Gastrocnemius medialis (tissue), 4 donors: ENCODE measurements around the gene KCNJ3. TPM values are rescaled to one million over a fixed set of nuclear protein-coding genes. Genes with fewer than 3 reads are reported as not detected.

Experiments
- ATAC-seq, 2 donors: fragments of 150-250 bp; one replicate each; pipeline ENCODE4 v1.9.1; 2016
- DNase-seq, 2 donors: peaks; one replicate each; pipeline ENCODE4 v3.0.0-alpha.2; 2019
- H3K27ac ChIP-seq, 4 donors: fragments of 200-600 bp; sonication (generic); 1 replicate in 1 of 4; 2 replicates in 3 of 4; pipeline ENCODE4 v1.5.1; 2016 to 2018; ENCODE audit warnings: mild to moderate bottlenecking in 2 of 4, moderate library complexity in 1 of 4
- H3K27me3 ChIP-seq, 3 donors: fragments of 200-600 bp; sonication (generic) in 2 of 3; 1 replicate in 1 of 3; 2 replicates in 2 of 3; pipeline versions ENCODE4 v1.5.1 to v1.6.0; 2016 to 2019; ENCODE audit warnings: mild to moderate bottlenecking in 1 of 3, moderate library complexity in 1 of 3
- H3K36me3 ChIP-seq, 2 donors: fragments of 200-600 bp; sonication (generic) in 1 of 2; one replicate each; pipeline ENCODE4 v1.5.1; 2017 to 2018
- H3K4me1 ChIP-seq, 2 donors: fragments of 200-600 bp; sonication (generic) in 1 of 2; one replicate each; pipeline ENCODE4 v1.5.1; 2016 to 2017; ENCODE audit warnings: mild to moderate bottlenecking in 2 of 2
- H3K4me3 ChIP-seq, 4 donors: fragments of 200-600 bp; sonication (generic) in 3 of 4; 1 replicate in 1 of 4; 2 replicates in 3 of 4; pipeline ENCODE4 v1.5.1; 2016 to 2019; ENCODE audit warnings: mild to moderate bottlenecking in 2 of 4
- H3K9me3 ChIP-seq, 3 donors: fragments of 200-600 bp; sonication (generic) in 2 of 3; 1 replicate in 1 of 3; 2 replicates in 2 of 3; pipeline ENCODE4 v1.5.1; 2016 to 2019
- CTCF ChIP-seq, 5 experiments: fragments of 450-650 bp in 3 of 5; fragments of 200-600 bp in 2 of 5; sonication (generic) in 2 of 5; IDR thresholded peaks in 4 of 5; conservative IDR thresholded peaks in 1 of 5; 1 replicate in 4 of 5; 2 replicates in 1 of 5; pipeline ENCODE4 v1.5.1; 2016 to 2019; ENCODE audit warnings: antibody characterized with exemption in 5 of 5, mild to moderate bottlenecking in 3 of 5, moderate library complexity in 3 of 5
- POLR2A ChIP-seq, 2 donors: fragments of 450-650 bp; IDR thresholded peaks; one replicate each; pipeline ENCODE4 v1.6.1; 2017; ENCODE audit warnings: antibody characterized with exemption in 2 of 2, mild to moderate bottlenecking in 2 of 2, moderate library complexity in 2 of 2
- in situ Hi-C, 4 donors: fragments of 200-750 bp; cut with MboI; loops; one replicate each; pipeline versions ENCODE4 v1.15.0 to v1.8.0; 2017; ENCODE audit warnings: low sequenced_read_pairs in 4 of 4
- intact Hi-C: fragments of 100-400 bp; cut with DNase I; formaldehyde crosslinking; loops from one replicate; pipeline ENCODE4 v1.15.1; 2023; ENCODE audit warnings: low total_unique reads
- total RNA-seq, 4 donors: library from RNA; depleted of rRNA; stranded (reverse); fragments of >200 nt; gene quantifications; one replicate each; pipeline versions ENCODE4 v1.1.0 to v1.2.3, GENCODE V29; 2016

Gene KCNJ3
- total RNA-seq, 4 donors from 2014 or later = 0.09 TPM; not detected in 3

DNA sequence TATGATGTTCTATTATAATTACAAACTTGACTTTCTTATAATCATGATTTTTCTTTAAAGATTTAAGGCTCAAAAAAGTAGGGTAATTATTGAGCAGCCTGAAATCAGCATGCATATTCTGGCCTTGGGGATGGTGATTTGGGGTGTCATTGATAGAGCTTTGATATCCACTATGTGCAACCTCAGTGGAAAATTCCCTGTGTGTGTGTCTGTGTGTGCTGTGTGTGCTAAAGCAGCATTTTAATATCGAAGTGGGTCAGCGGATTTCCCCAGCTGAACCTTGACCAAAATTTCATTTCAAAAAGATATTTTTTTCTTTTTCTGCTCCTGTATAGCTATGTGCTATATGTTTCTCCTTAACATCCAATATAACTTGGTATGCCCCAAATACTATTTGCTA is 11.6 kb downstream of the KCNJ3 start:
- H3K36me3 ChIP-seq = no peaks in the 10 kb centered on the region
- H3K4me3 ChIP-seq = no peak overlapping the region
- H3K27me3 ChIP-seq = no peaks in the 10 kb centered on the region
- in situ Hi-C loops (no loop called here), intact Hi-C loops (no loop called here)
- no peak overlapping the region for H3K27ac ChIP-seq
- no peaks in the 10 kb centered on the region for H3K9me3 ChIP-seq
- H3K4me1 ChIP-seq = no peaks in the 10 kb centered on the region
- ATAC-seq = no peak
- TF ChIP-seq CTCF (IDR thresholded peaks at IDR 0.05 in 4 of 5, conservative IDR thresholded peaks at IDR 0.05 in 1 of 5) (no peak), POLR2A (IDR thresholded peaks at IDR 0.05) (no peak)
- DNase-seq = no peak

DNA sequence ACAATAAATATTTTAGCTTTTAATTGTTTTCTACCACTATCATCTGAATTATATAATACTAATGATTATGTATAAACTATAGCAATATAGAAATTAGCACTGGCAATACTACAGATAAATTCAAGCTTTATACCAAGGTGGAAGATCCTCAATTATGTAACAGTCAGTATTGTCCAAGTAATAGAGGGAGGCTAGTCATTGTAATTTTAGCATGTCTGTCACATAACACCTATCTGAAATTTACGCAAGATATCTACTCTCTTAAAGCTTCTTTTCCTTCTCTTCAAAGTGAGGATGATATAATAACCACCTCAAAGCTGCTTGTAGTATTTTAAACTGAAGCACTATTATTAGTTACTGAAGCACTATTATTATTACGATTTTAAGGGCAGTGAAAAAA is 12.2 kb downstream of the KCNJ3 start:
- H3K4me1 ChIP-seq = no peaks in the 10 kb centered on the region
- no peak overlapping the region for H3K4me3 ChIP-seq
- DNase-seq (no peak), ATAC-seq (no peak)
- TF ChIP-seq CTCF (IDR thresholded peaks at IDR 0.05 in 4 of 5, conservative IDR thresholded peaks at IDR 0.05 in 1 of 5) = no peak
- no peak for TF ChIP-seq POLR2A (IDR thresholded peaks at IDR 0.05)
- no peaks in the 10 kb centered on the region for H3K36me3 ChIP-seq
- H3K27ac ChIP-seq = no peak overlapping the region
- intact Hi-C loops = no loop called here
- in situ Hi-C loops = no loop called here
- no peaks in the 10 kb centered on the region for H3K27me3 ChIP-seq
- no peaks in the 10 kb centered on the region for H3K9me3 ChIP-seq

GRCh38 chr2:154713675-154714074 is 15.2 kb downstream of the KCNJ3 start:
- no peak overlapping the region for H3K27ac ChIP-seq
- ATAC-seq = no peak
- H3K9me3 ChIP-seq = no peaks in the 10 kb centered on the region
- H3K4me1 ChIP-seq = no peaks in the 10 kb centered on the region
- intact Hi-C loops (no loop called here), in situ Hi-C loops (no loop called here)
- H3K36me3 ChIP-seq = no peaks in the 10 kb centered on the region
- H3K27me3 ChIP-seq = no peaks in the 10 kb centered on the region
- DNase-seq = no peak
- no peak for TF ChIP-seq CTCF (IDR thresholded peaks at IDR 0.05 in 4 of 5, conservative IDR thresholded peaks at IDR 0.05 in 1 of 5)
- H3K4me3 ChIP-seq = no peak overlapping the region

GRCh38 chr2:154720651-154721050 is 22.2 kb downstream of the KCNJ3 start:
- TF ChIP-seq POLR2A (IDR thresholded peaks at IDR 0.05) = no peak
- TF ChIP-seq CTCF (IDR thresholded peaks at IDR 0.05 in 4 of 5, conservative IDR thresholded peaks at IDR 0.05 in 1 of 5) = no peak
- Histone ChIP-seq H3K27ac (no peak overlapping the region), H3K4me1 (no peaks in the 10 kb centered on the region), H3K4me3 (no peak overlapping the region), H3K36me3 (no peaks in the 10 kb centered on the region), H3K27me3 (no peaks in the 10 kb centered on the region), H3K9me3 (no peaks in the 10 kb centered on the region)
- in situ Hi-C loops (no loop called here), intact Hi-C loops (no loop called here)
- DNase-seq = no peak
- ATAC-seq = no peak

GRCh38 chr2:154724194-154724797 is 25.8 kb downstream of the KCNJ3 start:
- Histone ChIP-seq H3K27me3 (no peaks in the 10 kb centered on the region), H3K27ac (no peak overlapping the region), H3K4me1 (no peaks in the 10 kb centered on the region), H3K9me3 (no peaks in the 10 kb centered on the region), H3K4me3 (no peak overlapping the region), H3K36me3 (no peaks in the 10 kb centered on the region)
- intact Hi-C loops (no loop called here), in situ Hi-C loops (no loop called here)
- ATAC-seq (no peak), DNase-seq (no peak)
- TF ChIP-seq CTCF (IDR thresholded peaks at IDR 0.05 in 4 of 5, conservative IDR thresholded peaks at IDR 0.05 in 1 of 5) = no peak
- TF ChIP-seq POLR2A (IDR thresholded peaks at IDR 0.05) = no peak
